Measurements from ENCODE around the gene GPR85. TPM values are rescaled to one million over a fixed set of nuclear protein-coding genes. Genes with fewer than 3 reads are reported as not detected.

The GPR85 gene
- polyA plus RNA-seq, 2 of the 4 experiments (the other 2 are of a cell fraction) = 0.10 TPM; not detected in 1

- DNase-seq (ENCODE audit: low read depth in 1 of 2, low spot score in 1 of 2) = no peak
- no peak overlapping the region for H3K4me2 ChIP-seq
- 34% methylated on average over 10 of the region's 10 CpGs for WGBS (ENCODE audit: missing lambda C conversion rate)
- ChIA-PET POLR2A (no interaction called here), CTCF (no interaction called here)
- H3K4me3 ChIP-seq = no peak overlapping the region
- H3K4me1 ChIP-seq = peaks cover 7% of the 10 kb centered on the region; the same call in 1 of the 3 replicates
- H3K9me3 ChIP-seq = no peaks in the 10 kb centered on the region
- FAIRE-seq = no peak
- no peak for TF ChIP-seq HMGXB4 (CRISPR knock-in tag; IDR thresholded peaks at IDR 0.05; ENCODE audit: borderline replicate concordance)
- TF ChIP-seq POLR2AphosphoS2 (conservative IDR thresholded peaks at IDR 0.05; ENCODE audit: low read length) = no peak
- TF ChIP-seq FOXS1 (CRISPR knock-in tag; IDR thresholded peaks at IDR 0.05) = no peak
- TF ChIP-seq FOSL2 (IDR thresholded peaks at IDR 0.05) = no peak
- TF ChIP-seq FOSL2 (CRISPR knock-in tag; IDR thresholded peaks at IDR 0.05) = no peak
- H3K27ac ChIP-seq = no peak overlapping the region
- no peak for ATAC-seq
Measured at GRCh38 chr7:113083816-113084495, 2.7 kb downstream of the GPR85 start.

- CTCF ChIA-PET = no interaction called here
- no peak overlapping the region for H3K27ac ChIP-seq
- POLR2A ChIA-PET = no interaction called here
Measured at GRCh38 chr7:113083132-113083815, 3.4 kb downstream of the GPR85 start.

More at GRCh38 chr7:113083132-113083815, 3.4 kb downstream of the GPR85 start:
- no peak for ATAC-seq
- FAIRE-seq = no peak
- H3K4me2 ChIP-seq = no peak overlapping the region
- TF ChIP-seq HOXB5 (CRISPR knock-in tag; IDR thresholded peaks at IDR 0.05) (no peak), BHLHE40 (IDR thresholded peaks at IDR 0.05; ENCODE audit: low read depth, low read length) (no peak), KDM1A (IDR thresholded peaks at IDR 0.05; ENCODE audit: low read depth) (no peak), REST (IDR thresholded peaks at IDR 0.05) (no peak), KDM5A (IDR thresholded peaks at IDR 0.05) (no peak), RCOR1 (IDR thresholded peaks at IDR 0.05; ENCODE audit: low read depth, low read length) (no peak), HEYL (CRISPR knock-in tag; IDR thresholded peaks at IDR 0.05) (no peak), BCL3 (IDR thresholded peaks at IDR 0.05) (no peak), RFX5 (IDR thresholded peaks at IDR 0.05) (no peak), ATOH8 (CRISPR knock-in tag; IDR thresholded peaks at IDR 0.05; ENCODE audit: low read depth) (no peak), JUNB (IDR thresholded peaks at IDR 0.05) (no peak)
- H3K9me3 ChIP-seq = no peaks in the 10 kb centered on the region
- H3K4me3 ChIP-seq = no peak overlapping the region
- DNase-seq (ENCODE audit: low read depth in 1 of 2, low spot score in 1 of 2) = no peak
- 0% methylated on average over 1 of the region's 1 CpG for WGBS (ENCODE audit: missing lambda C conversion rate)
- peaks cover 7% of the 10 kb centered on the region; the same call in 1 of the 3 replicates for H3K4me1 ChIP-seq
